ENCODE data around the gene ADCK2. TPM values are rescaled to one million over a fixed set of nuclear protein-coding genes. Genes with fewer than 3 reads are reported as not detected.
"Not testable (repeated sequence)": the region's sequence is repeated elsewhere in the genome, so short reads cannot be mapped to it uniquely, and the experiment has no call there.

Gene ADCK2
- polyA plus RNA-seq, 4 donors = 21.8 to 28.2 (median 22.7) TPM

GRCh38 chr7:140732416-140732815 lies 59.7 kb downstream of the ADCK2 start:
- no peak for DNase-seq (ENCODE audit: low read depth in 4 of 4, low spot score in 3 of 4)

DNA sequence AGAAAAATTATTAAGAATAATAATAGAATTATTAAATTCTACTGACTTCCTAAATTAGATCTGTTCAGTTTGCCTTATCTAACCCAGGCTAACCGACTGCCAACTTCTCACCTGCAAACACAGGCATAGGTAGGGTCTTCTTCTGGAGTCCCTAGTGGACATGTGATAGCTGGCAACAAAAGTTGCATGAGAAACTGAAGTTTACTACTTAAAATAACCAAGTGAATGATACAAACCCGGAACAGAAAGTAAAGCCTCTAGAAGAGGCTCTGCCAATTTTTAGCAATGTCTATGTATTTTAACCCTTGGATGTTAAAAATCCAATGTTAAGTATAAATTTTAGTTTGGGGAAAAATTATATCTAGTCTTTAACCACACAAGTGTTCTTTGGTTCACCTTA lies 61.4 kb downstream of the ADCK2 start:
- DNase-seq (ENCODE audit: low read depth in 4 of 4, low spot score in 3 of 4) = no peak

- DNase-seq (ENCODE audit: low read depth in 4 of 4, low spot score in 3 of 4) = no peak
Observed at GRCh38 chr7:140734729-140735128, 62.0 kb downstream of the ADCK2 start.

- DNase-seq (ENCODE audit: low read depth in 4 of 4, low spot score in 3 of 4) = no peak
Observed at GRCh38 chr7:140738280-140738679, 65.5 kb downstream of the ADCK2 start.

- not testable (repeated sequence) for DNase-seq (ENCODE audit: low read depth in 4 of 4, low spot score in 3 of 4)
Observed at GRCh38 chr7:140743255-140743654, 70.5 kb downstream of the ADCK2 start.

- DNase-seq (ENCODE audit: low read depth in 4 of 4, low spot score in 3 of 4) = no peak
Observed at GRCh38 chr7:140744005-140744404, 71.3 kb downstream of the ADCK2 start.

Other genes starting within 250 kb of the ADCK2 start
- 100 to 1,000 TPM in 3 of 4 donors, 10 to 100 TPM in 1; 94.3 to 137 (median 117) TPM for gene MKRN1, start 193.4 kb upstream of the ADCK2 start, polyA plus RNA-seq (ENCODE audit: insufficient read length in 4 of 4)
- 10 to 100 TPM; 34.7 to 43.3 (median 40.2) TPM for gene DENND2A, start 32.1 kb upstream of the ADCK2 start, polyA plus RNA-seq (ENCODE audit: insufficient read length in 4 of 4)
- gene NDUFB2, start 23.8 kb downstream of the ADCK2 start, polyA plus RNA-seq (ENCODE audit: insufficient read length in 4 of 4) = 100 to 1,000 TPM; 121 to 202 (median 164) TPM